HCT116 (cell line): ENCODE measurements around the gene TMCC1. TPM values are rescaled to one million over a fixed set of nuclear protein-coding genes. Genes with fewer than 3 reads are reported as not detected.

Experiments used
- ATF3 ChIP-seq: IDR thresholded peaks from 2 replicates; pipeline ENCODE4 v1.6.1; 2012
- CTCF ChIP-seq, 3 experiments: fragments of 200-600 bp in 1 of 3; sonication (generic) in 1 of 3; IDR thresholded peaks in 2 of 3; conservative IDR thresholded peaks in 1 of 3; 2 replicates each; pipeline ENCODE4 v1.5.1; 2012 to 2017; ENCODE audit warnings: low read depth in 2 of 3, low read length in 2 of 3, antibody characterized with exemption in 1 of 3, borderline replicate concordance in 1 of 3, control low read depth in 1 of 3, mild to moderate bottlenecking in 1 of 3, mixed read lengths in 1 of 3, mixed run types in 1 of 3, moderate library complexity in 1 of 3; ENCODE audit not compliant: insufficient read depth in 1 of 3
- FOSL1 ChIP-seq: IDR thresholded peaks from 2 replicates; pipeline ENCODE4 v1.6.1; 2012; ENCODE audit warnings: low read depth
- MAX ChIP-seq: IDR thresholded peaks from 2 replicates; pipeline ENCODE4 v1.6.1; 2012
- SIN3A ChIP-seq: IDR thresholded peaks from 2 replicates; pipeline ENCODE4 v1.6.1; 2012; ENCODE audit warnings: low read depth
- TCF7L2 ChIP-seq: IDR thresholded peaks from 2 replicates; pipeline ENCODE4 v1.7.0; 2011; ENCODE audit warnings: borderline replicate concordance, inconsistent platforms; ENCODE audit not compliant: insufficient read depth, insufficient read length; ENCODE audit errors: extremely low read depth
- YY1 ChIP-seq: IDR thresholded peaks from 2 replicates; pipeline ENCODE4 v1.6.1; 2011; ENCODE audit warnings: low read length, low read depth, moderate library complexity, mild to moderate bottlenecking; ENCODE audit not compliant: insufficient replicate concordance; ENCODE audit errors: extremely low read depth
- ZNF274 ChIP-seq: fragments of 200-500 bp; sonication (Bioruptor generic); IDR thresholded peaks from 2 replicates; pipeline ENCODE4 v1.6.1; 2014; ENCODE audit warnings: mild to moderate bottlenecking, low read depth, low read length, inconsistent platforms
- total RNA-seq: library from RNA; stranded (reverse); gene quantifications from one replicate; pipeline ENCODE4 v1.2.1, GENCODE V29; 2021; ENCODE audit not compliant: unreplicated experiment
- TF ChIP-seq, protein P1 (sequence below): IDR thresholded peaks from 2 replicates; pipeline ENCODE4 v1.6.1; 2012; ENCODE audit warnings: low read depth

Gene TMCC1
- total RNA-seq, 1 experiment from 2014 or later = 32.5 TPM

DNA sequence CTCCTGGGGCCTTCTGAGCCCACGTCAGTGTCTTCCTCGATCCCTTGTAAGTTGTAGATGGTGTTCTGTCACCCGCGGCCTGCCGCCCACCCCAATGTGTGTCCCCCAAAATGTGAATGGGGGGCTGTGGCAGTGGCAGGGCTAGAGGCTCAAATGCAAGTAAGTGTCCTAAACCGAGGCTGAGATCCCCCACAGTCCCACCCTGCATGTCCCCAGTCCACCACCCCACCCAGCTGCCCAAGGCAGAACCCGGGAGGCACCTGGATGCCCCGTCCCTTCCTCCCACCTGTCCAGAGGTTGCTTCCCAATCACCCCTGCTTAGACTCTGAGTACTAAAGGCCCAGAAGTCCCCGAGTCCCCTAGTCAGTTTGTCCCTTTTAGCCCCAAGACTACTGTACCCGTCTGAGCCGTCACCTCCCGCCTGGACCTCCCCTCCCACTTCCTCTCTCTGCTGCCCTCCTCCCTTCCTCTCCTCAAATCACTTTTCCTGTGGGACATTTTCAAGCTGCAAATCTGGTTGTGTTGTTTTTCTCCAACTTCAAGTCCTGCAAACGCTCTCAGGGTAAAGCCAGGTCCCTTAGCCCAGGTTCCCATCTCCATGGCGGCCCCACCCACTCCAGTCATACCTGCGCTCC lies 275.2 kb downstream of the TMCC1 start (continued):
- TF ChIP-seq, protein P1, sequence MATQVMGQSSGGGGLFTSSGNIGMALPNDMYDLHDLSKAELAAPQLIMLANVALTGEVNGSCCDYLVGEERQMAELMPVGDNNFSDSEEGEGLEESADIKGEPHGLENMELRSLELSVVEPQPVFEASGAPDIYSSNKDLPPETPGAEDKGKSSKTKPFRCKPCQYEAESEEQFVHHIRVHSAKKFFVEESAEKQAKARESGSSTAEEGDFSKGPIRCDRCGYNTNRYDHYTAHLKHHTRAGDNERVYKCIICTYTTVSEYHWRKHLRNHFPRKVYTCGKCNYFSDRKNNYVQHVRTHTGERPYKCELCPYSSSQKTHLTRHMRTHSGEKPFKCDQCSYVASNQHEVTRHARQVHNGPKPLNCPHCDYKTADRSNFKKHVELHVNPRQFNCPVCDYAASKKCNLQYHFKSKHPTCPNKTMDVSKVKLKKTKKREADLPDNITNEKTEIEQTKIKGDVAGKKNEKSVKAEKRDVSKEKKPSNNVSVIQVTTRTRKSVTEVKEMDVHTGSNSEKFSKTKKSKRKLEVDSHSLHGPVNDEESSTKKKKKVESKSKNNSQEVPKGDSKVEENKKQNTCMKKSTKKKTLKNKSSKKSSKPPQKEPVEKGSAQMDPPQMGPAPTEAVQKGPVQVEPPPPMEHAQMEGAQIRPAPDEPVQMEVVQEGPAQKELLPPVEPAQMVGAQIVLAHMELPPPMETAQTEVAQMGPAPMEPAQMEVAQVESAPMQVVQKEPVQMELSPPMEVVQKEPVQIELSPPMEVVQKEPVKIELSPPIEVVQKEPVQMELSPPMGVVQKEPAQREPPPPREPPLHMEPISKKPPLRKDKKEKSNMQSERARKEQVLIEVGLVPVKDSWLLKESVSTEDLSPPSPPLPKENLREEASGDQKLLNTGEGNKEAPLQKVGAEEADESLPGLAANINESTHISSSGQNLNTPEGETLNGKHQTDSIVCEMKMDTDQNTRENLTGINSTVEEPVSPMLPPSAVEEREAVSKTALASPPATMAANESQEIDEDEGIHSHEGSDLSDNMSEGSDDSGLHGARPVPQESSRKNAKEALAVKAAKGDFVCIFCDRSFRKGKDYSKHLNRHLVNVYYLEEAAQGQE = no peak
- TF ChIP-seq ATF3 (no peak), SIN3A (no peak), ZNF274 (no peak), CTCF (IDR thresholded peaks at IDR 0.05 in 2 of 3, conservative IDR thresholded peaks at IDR 0.05 in 1 of 3; ENCODE audit: borderline replicate concordance in 1 of 3, insufficient read depth in 1 of 3, low read depth in 2 of 3, low read length in 2 of 3) (no peak), MAX (no peak), TCF7L2 (no peak), FOSL1 (no peak), YY1 (no peak)
